B cell (primary cell): ENCODE measurements around the gene PANK4. TPM values are rescaled to one million over a fixed set of nuclear protein-coding genes. Genes with fewer than 3 reads are reported as not detected.
A peak's percentile ranks its signal among the peaks of the same experiment; 100 is the strongest.

Experiments used
- ATAC-seq: fragments of 200-7000 bp; cut with Tn5 transposase; one replicate; pipeline ENCODE4 v1.10.0; 2021; ENCODE audit warnings: low read depth, mild to moderate bottlenecking, moderate number of reproducible peaks, moderate library complexity
- CTCF ChIA-PET: fragments of 350-600 bp; sonication (Branson Sonifier 250); formaldehyde crosslinking; loops from one replicate; lab custom pipeline; 2021; ENCODE audit warnings: antibody characterized with exemption, inconsistent platforms; lab: Charles Lee
- POLR2A ChIA-PET: fragments of 350-600 bp; sonication (Branson Sonifier 250); formaldehyde crosslinking; loops from one replicate; lab custom pipeline; 2021; ENCODE audit warnings: antibody characterized with exemption; lab: Charles Lee
- DNase-seq: peaks from one replicate; pipeline ENCODE4 v3.0.0; 2013
- H2AFZ ChIP-seq: 2 replicates; pipeline ENCODE4 v1.6.1; 2012; ENCODE audit warnings: mild to moderate bottlenecking, low read depth, low read length; ENCODE audit not compliant: insufficient read depth, poor library complexity, severe bottlenecking
- H3K27ac ChIP-seq, 2 donors: 1 replicate in 1 of 2; 2 replicates in 1 of 2; pipeline ENCODE4 v1.5.1; 2012 to 2013; ENCODE audit warnings: low read length in 2 of 2, mild to moderate bottlenecking in 2 of 2, moderate library complexity in 1 of 2
- H3K27me3 ChIP-seq, 4 experiments: fragments of 200-600 bp in 1 of 4; sonication (generic) in 1 of 4; replicated peaks in 1 of 4; 1 replicate in 2 of 4; 2 replicates in 2 of 4; pipeline versions ENCODE4 v1.6.1 to v1.7.0; 2013 to 2016; ENCODE audit warnings: low read length in 3 of 4, mild to moderate bottlenecking in 2 of 4, mixed read lengths in 1 of 4, moderate library complexity in 1 of 4; ENCODE audit not compliant: insufficient read depth in 4 of 4, control insufficient read depth in 3 of 4; ENCODE audit errors: control extremely low read depth in 1 of 4
- H3K36me3 ChIP-seq, 2 experiments: replicated peaks in 1 of 2; 1 replicate in 1 of 2; 2 replicates in 1 of 2; pipeline versions ENCODE4 v1.6.1 to v1.7.1; 2013; ENCODE audit warnings: low read length in 1 of 2; ENCODE audit not compliant: insufficient read depth in 2 of 2, control insufficient read depth in 1 of 2; ENCODE audit errors: control extremely low read depth in 1 of 2, extremely low read depth in 1 of 2
- H3K4me1 ChIP-seq, 2 donors: fragments of 200-600 bp in 1 of 2; sonication (generic) in 1 of 2; 1 replicate in 1 of 2; 2 replicates in 1 of 2; pipeline versions ENCODE4 v1.5.1 to v1.6.1; 2013 to 2017; ENCODE audit warnings: low read length in 2 of 2; ENCODE audit not compliant: control insufficient read depth in 2 of 2, insufficient read depth in 2 of 2
- H3K4me2 ChIP-seq: replicated peaks from 2 replicates; pipeline ENCODE3; 2012; ENCODE audit warnings: mild to moderate bottlenecking, low read depth, low read length; ENCODE audit not compliant: poor library complexity, severe bottlenecking
- H3K4me3 ChIP-seq, 5 experiments: fragments of 200-600 bp in 1 of 5; sonication (generic) in 1 of 5; 1 replicate in 3 of 5; 2 replicates in 2 of 5; pipeline versions ENCODE4 v1.5.1 to v1.7.0; 2011 to 2016; ENCODE audit warnings: low read length in 4 of 5, mild to moderate bottlenecking in 4 of 5, low read depth in 2 of 5, control low read depth in 1 of 5, moderate library complexity in 1 of 5; ENCODE audit not compliant: insufficient read depth in 1 of 5; ENCODE audit errors: control extremely low read depth in 1 of 5, extremely low read depth in 1 of 5
- H3K79me2 ChIP-seq: fragments of 200-600 bp; sonication (generic); one replicate; pipeline ENCODE4 v1.6.0; 2016; ENCODE audit warnings: low read length; ENCODE audit not compliant: control insufficient read depth, insufficient read depth
- H3K9ac ChIP-seq: fragments of 200-600 bp; sonication (generic); 2 replicates; pipeline ENCODE4 v1.6.1; 2017; ENCODE audit warnings: mild to moderate bottlenecking, low read length, moderate library complexity
- H3K9me3 ChIP-seq, 3 donors: one replicate each; pipeline versions ENCODE4 v1.6.1 to v1.7.1; 2013; ENCODE audit warnings: low read length in 2 of 3; ENCODE audit not compliant: control insufficient read depth in 2 of 3, insufficient read depth in 1 of 3; ENCODE audit errors: control extremely low read depth in 1 of 3
- H4K20me1 ChIP-seq: 2 replicates; pipeline ENCODE4 v1.6.0; 2012; ENCODE audit warnings: mild to moderate bottlenecking, low read length; ENCODE audit not compliant: insufficient read depth, control insufficient read depth, poor library complexity, severe bottlenecking
- H3K27ac Mint-ChIP-seq: one replicate; pipeline ENCODE4 v1.8.0; 2021; ENCODE audit warnings: mixed read lengths
- H3K27me3 Mint-ChIP-seq: one replicate; pipeline ENCODE4 v1.8.0; 2021; ENCODE audit warnings: mixed read lengths
- H3K4me1 Mint-ChIP-seq: one replicate; pipeline ENCODE4 v1.8.0; 2021; ENCODE audit warnings: mixed read lengths
- H3K4me3 Mint-ChIP-seq: one replicate; pipeline ENCODE4 v1.8.0; 2021; ENCODE audit warnings: mixed read lengths
- H3K9me3 Mint-ChIP-seq: one replicate; pipeline ENCODE4 v1.8.0; 2022; ENCODE audit warnings: mixed read lengths; ENCODE audit not compliant: insufficient read depth
- CTCF ChIP-seq: fragments of 200-600 bp; IDR thresholded peaks from one replicate; pipeline ENCODE4 v1.8.0; 2022; ENCODE audit warnings: antibody characterized with exemption, mild to moderate bottlenecking
- EZH2 ChIP-seq: IDR thresholded peaks from 2 replicates; pipeline ENCODE4 v1.6.1; 2012; ENCODE audit warnings: borderline replicate concordance, low read depth, mild to moderate bottlenecking, moderate library complexity, low read length; ENCODE audit not compliant: insufficient read depth, poor library complexity, severe bottlenecking
- WGBS: methylation state at CpG from one replicate; pipeline ENCODE4 v1.1.5; 2013; ENCODE audit warnings: missing lambda C conversion rate; ENCODE audit not compliant: insufficient coverage; 5-methylcytosine and 5-hydroxymethylcytosine counted together
- intact Hi-C: fragments of 100-400 bp; cut with micrococcal nuclease; formaldehyde crosslinking; loops from one replicate; pipeline ENCODE4 v1.10.0; 2022
- polyA plus RNA-seq: library from polyadenylated mRNA; depleted of rRNA; stranded (reverse); fragments of >200 nt; gene quantifications from 2 replicates; pipeline ENCODE4 v1.2.3, GENCODE V29; 2012
- total RNA-seq, 2 donors: library from RNA; stranded (reverse); fragments of 120-200 nt in 1 of 2; gene quantifications; 1 replicate in 1 of 2; 2 replicates in 1 of 2; pipeline versions ENCODE4 v1.2.3 to v1.2.4, GENCODE V29; 2013 to 2022

PANK4 gene
- total and polyA plus RNA-seq, 2 donors (not counting 1 experiment from before 2014, with no cell fraction given): 38.0 to 80.5 TPM

- Histone ChIP-seq H3K4me3 (no peak overlapping the region), H4K20me1 (peaks cover 31% of the 10 kb centered on the region), H3K27me3 (no peaks in the 10 kb centered on the region), H3K27ac (no peak overlapping the region), H3K9me3 (peaks cover 0 to 3% (median 0%) of the 10 kb centered on the region in 3 donors), H3K4me2 (no peak overlapping the region), H3K4me1 (peaks cover 27 to 36% of the 10 kb centered on the region in 2 donors), H3K36me3 (peaks cover 0 to 52% of the 10 kb centered on the region in 2 experiments), H3K9ac (no peak overlapping the region), H2AFZ (no peak overlapping the region), H3K79me2 (peaks cover 31% of the 10 kb centered on the region)
- CTCF ChIA-PET: interaction anchor here (3.0 to 4.0 kb wide), 2 partner anchors 16 to 26 kb away, joined by 14 to 33 read pairs; no protein-coding TSS in a partner anchor
- intact Hi-C loops: no loop called here
- DNase-seq: no peak
- POLR2A ChIA-PET: interaction anchor here (0.8 to 2.1 kb wide), 3 partner anchors 18 to 109 kb away, joined by 3 to 13 read pairs (median 3); no protein-coding TSS in a partner anchor
- no peak for TF ChIP-seq EZH2
- ATAC-seq: no peak
- H3K27ac Mint-ChIP-seq: no peak overlapping the region
- WGBS: 83% methylated on average over 24 of the region's 35 CpGs
- H3K4me1 Mint-ChIP-seq: peaks cover 40% of the 10 kb centered on the region
- H3K4me3 Mint-ChIP-seq: no peak overlapping the region
- H3K27me3 Mint-ChIP-seq: no peaks in the 10 kb centered on the region
- no peaks in the 10 kb centered on the region for H3K9me3 Mint-ChIP-seq
Observed at GRCh38 chr1:2559509-2560298, 33.3 kb upstream of the PANK4 start.

GRCh38 chr1:2558861-2559260 is 32.5 kb upstream of the PANK4 start:
- H2AFZ ChIP-seq: no peak overlapping the region
- H3K79me2 ChIP-seq: peaks cover 31% of the 10 kb centered on the region
- peaks cover 31 to 41% of the 10 kb centered on the region in 2 donors for H3K4me1 ChIP-seq
- no peak overlapping the region for H3K4me3 ChIP-seq
- WGBS: 95% methylated on average over 6 of the region's 6 CpGs
- H3K27ac ChIP-seq: no peak overlapping the region
- H3K9me3 Mint-ChIP-seq: no peaks in the 10 kb centered on the region
- H3K36me3 ChIP-seq: peaks cover 0 to 52% of the 10 kb centered on the region in 2 experiments
- H3K27me3 ChIP-seq: no peaks in the 10 kb centered on the region
- intact Hi-C loops: no loop called here
- no peak overlapping the region for H3K4me2 ChIP-seq
- peaks cover 0 to 3% (median 0%) of the 10 kb centered on the region in 3 donors for H3K9me3 ChIP-seq
- DNase-seq: no peak
- H4K20me1 ChIP-seq: peaks cover 26% of the 10 kb centered on the region
- H3K9ac ChIP-seq: no peak overlapping the region
- ChIA-PET POLR2A (interaction anchor here (1.1 to 2.1 kb wide), 2 partner anchors 10 to 19 kb away, joined by 3 to 13 read pairs; no protein-coding TSS in a partner anchor), CTCF (interaction anchor here (4.0 kb wide), 1 partner anchor 17 kb away, joined by 33 read pairs; no protein-coding TSS in a partner anchor)
- TF ChIP-seq EZH2 (no peak), CTCF (no peak)
- peak overlapping the region; percentile 67 for H3K4me3 Mint-ChIP-seq
- H3K27ac Mint-ChIP-seq: peak overlapping the region; percentile 77
- H3K27me3 Mint-ChIP-seq: no peaks in the 10 kb centered on the region
- no peak for ATAC-seq
- H3K4me1 Mint-ChIP-seq: peaks cover 47% of the 10 kb centered on the region
